K562 (cell line): ENCODE results near the gene MOK. TPM values are rescaled to one million over a fixed set of nuclear protein-coding genes. Genes with fewer than 3 reads are reported as not detected.

ENCODE experiments used
- ATAC-seq: fragments of 200-7000 bp; cut with Tn5 transposase; 3 replicates; pipeline ENCODE4 v1.9.1; 2020; ENCODE audit warnings: moderate library complexity
- BruUV-seq: library from RNA; stranded (reverse); fragments of 400-500 nt; replicated peaks from 2 replicates; lab custom pipeline; 2021; lab: Mats Ljungman, UMichigan
- CTCF ChIA-PET: fragments of 300-600 bp; formaldehyde crosslinking; extraction: SDS; loops from one replicate; lab custom pipeline; 2021; ENCODE audit warnings: low intra/inter-chr PET ratio; lab: Yijun Ruan, JAX
- POLR2A ChIA-PET: fragments of 300-600, 350-650 bp; sonication (Branson Sonifier 250); formaldehyde crosslinking; extraction: SDS; loops from one replicate; lab custom pipeline; 2021; ENCODE audit warnings: antibody characterized with exemption, inconsistent platforms; lab: Yijun Ruan, JAX
- DNase-seq, 4 experiments: peaks; one replicate each; pipeline versions ENCODE4 v3.0.0 to v3.0.0-alpha.2; 2011 to 2018; ENCODE audit warnings: low spot score in 3 of 4, mixed read lengths in 3 of 4; ENCODE audit errors: extremely low read depth in 1 of 4
- FAIRE-seq: peaks from 2 replicates; lab custom pipeline; 2011; peaks lifted over from hg19 to GRCh38; lab: Jason Lieb, UNC
- H2AFZ ChIP-seq: 2 replicates; pipeline ENCODE4 v1.6.0; 2011; ENCODE audit warnings: low read depth, low read length, control low read depth, inconsistent platforms
- H3K27ac ChIP-seq: fragments of 200-600 bp; 3 replicates; pipeline ENCODE4 v1.8.0; 2011; ENCODE audit warnings: low read depth, mild to moderate bottlenecking, control low read depth, inconsistent platforms, low read length, moderate library complexity, mixed read lengths; ENCODE audit errors: extremely low read depth
- H3K27me3 ChIP-seq, 2 experiments: fragments of 300-600 bp in 1 of 2; 2 replicates in 1 of 2; 3 replicates in 1 of 2; pipeline versions ENCODE4 v1.6.0 to v1.8.0; 2011; ENCODE audit warnings: inconsistent platforms in 2 of 2, low read length in 2 of 2, mild to moderate bottlenecking in 1 of 2, mixed read lengths in 1 of 2, moderate library complexity in 1 of 2; ENCODE audit not compliant: control insufficient read depth in 2 of 2, insufficient read depth in 2 of 2
- H3K36me3 ChIP-seq: fragments of 300-600 bp; 3 replicates; pipeline ENCODE4 v1.8.0; 2011; ENCODE audit warnings: mild to moderate bottlenecking, low read length, inconsistent platforms; ENCODE audit not compliant: control insufficient read depth, insufficient read depth
- H3K4me1 ChIP-seq, 2 experiments: fragments of 200-600 bp in 1 of 2; replicated peaks in 1 of 2; 2 replicates in 1 of 2; 3 replicates in 1 of 2; pipeline versions ENCODE4 v1.5.1 to v1.8.0; 2011; ENCODE audit warnings: inconsistent platforms in 2 of 2, low read length in 2 of 2, mild to moderate bottlenecking in 1 of 2, mixed read lengths in 1 of 2, moderate library complexity in 1 of 2; ENCODE audit not compliant: control insufficient read depth in 2 of 2, insufficient read depth in 2 of 2
- H3K4me2 ChIP-seq: 2 replicates; pipeline ENCODE4 v1.6.1; 2011; ENCODE audit warnings: low read length, control low read depth, inconsistent platforms, mixed read lengths; ENCODE audit not compliant: insufficient read depth
- H3K4me3 ChIP-seq: fragments of 200-600 bp; sonication (generic), shearing (Covaris generic); 2 replicates; pipeline ENCODE4 v1.5.1; 2016; ENCODE audit warnings: control low read depth, inconsistent platforms
- H3K79me2 ChIP-seq: fragments of 200-600 bp; 3 replicates; pipeline ENCODE4 v1.8.0; 2011; ENCODE audit warnings: low read length, inconsistent platforms; ENCODE audit not compliant: control insufficient read depth, insufficient read depth
- H3K9ac ChIP-seq, 2 experiments: 2 replicates each; pipeline versions ENCODE4 v1.6.0 to v1.6.1; 2011; ENCODE audit warnings: low read depth in 2 of 2, low read length in 2 of 2, control low read depth in 1 of 2, inconsistent platforms in 1 of 2, mild to moderate bottlenecking in 1 of 2, mixed read lengths in 1 of 2; ENCODE audit not compliant: insufficient read depth in 1 of 2
- H3K9me1 ChIP-seq: one replicate; pipeline ENCODE4 v1.6.0; 2011; ENCODE audit warnings: inconsistent platforms, mild to moderate bottlenecking, low read length, moderate library complexity; ENCODE audit not compliant: control insufficient read depth, insufficient read depth
- H3K9me3 ChIP-seq: replicated peaks from 2 replicates; pipeline ENCODE4 v1.5.1; 2011; ENCODE audit warnings: low read depth, low read length, inconsistent platforms; ENCODE audit not compliant: control insufficient read depth, insufficient read depth
- H4K20me1 ChIP-seq: replicated peaks from 2 replicates; pipeline ENCODE4 v1.6.1; 2011; ENCODE audit warnings: low read length, inconsistent platforms, mixed read lengths; ENCODE audit not compliant: control insufficient read depth, insufficient read depth
- DACH1 ChIP-seq: fragments of 450-650 bp; IDR thresholded peaks from 2 replicates; pipeline ENCODE4 v1.6.1; 2018; ENCODE audit not compliant: partially characterized antibody
- E2F8 ChIP-seq: fragments of 450-650 bp; IDR thresholded peaks from 2 replicates; pipeline ENCODE4 v1.7.1; 2018; ENCODE audit warnings: mild to moderate bottlenecking, low read depth; ENCODE audit not compliant: partially characterized antibody
- FOSL1 ChIP-seq: fragments of 200-800 bp; sonication (Bioruptor generic); conservative IDR thresholded peaks from 2 replicates; pipeline ENCODE4 v1.6.1; 2016; ENCODE audit warnings: missing genetic modification characterization, missing compliant biosample characterization
- MYC ChIP-seq, 2 experiments: fragments of 250-450 bp in 1 of 2; sonication (Bioruptor Pico) in 1 of 2; IDR thresholded peaks; 2 replicates each; pipeline versions ENCODE4 v1.5.1 to v1.6.1; 2012 to 2021; ENCODE audit warnings: low read depth in 2 of 2, borderline replicate concordance in 1 of 2, improper control_type of control experiment in 1 of 2, low read length in 1 of 2, mild to moderate bottlenecking in 1 of 2, moderate library complexity in 1 of 2
- NFIC ChIP-seq: fragments of 450-650 bp; IDR thresholded peaks from 2 replicates; pipeline ENCODE4 v1.6.1; 2017; ENCODE audit warnings: mild to moderate bottlenecking, inconsistent platforms
- SRSF3 ChIP-seq: fragments of 200-400 bp; formaldehyde crosslinking; IDR thresholded peaks from 2 replicates; pipeline ENCODE4 v1.6.1; 2016; ENCODE audit warnings: mild to moderate bottlenecking, low read length, moderate library complexity; ENCODE audit not compliant: insufficient read depth
- TFE3 ChIP-seq: fragments of 450-650 bp; formaldehyde crosslinking; IDR thresholded peaks from 2 replicates; pipeline ENCODE4 v1.4.0; 2020; ENCODE audit warnings: mild to moderate bottlenecking, mixed read lengths
- ZNF347 ChIP-seq: fragments of 450-650 bp; formaldehyde crosslinking; IDR thresholded peaks from 2 replicates; pipeline ENCODE4 v1.4.0; 2020; ENCODE audit warnings: low read depth, mild to moderate bottlenecking, moderate library complexity
- WGBS: fragments of 100-300 bp; shearing (Covaris generic); methylation state at CpG from one replicate; pipeline ENCODE4 v1.1.6; 2016; ENCODE audit warnings: low coverage, mixed read lengths; ENCODE audit not compliant: insufficient coverage; ENCODE audit errors: missing lambda C conversion rate; 5-methylcytosine and 5-hydroxymethylcytosine counted together
- in situ Hi-C: fragments of 300-500 bp; cut with MboI; formaldehyde crosslinking; loops from 4 replicates; pipeline ENCODE4 v1.15.0; 2018; ENCODE audit warnings: inconsistent platforms, mixed read lengths
- intact Hi-C: fragments of 100-400 bp; cut with micrococcal nuclease; formaldehyde crosslinking; loops from 2 replicates; pipeline ENCODE4 v1.14.2; 2022
- polyA plus RNA-seq, 8 experiments: library from polyadenylated mRNA; depleted of rRNA in 4 of 8; stranded (reverse) in 5 of 8; unstranded in 3 of 8; fragments of >200 nt; fragmentation: Nextera tagmentation in 2 of 8; fragmentation: Illumina TruSeq in 1 of 8; extraction: Ambion mirVana in 2 of 8; extraction: Trizol in 1 of 8; gene quantifications; 2 replicates each; pipeline versions ENCODE4 v1.2.1 to v1.2.3, GENCODE V29; 2011 to 2014; ENCODE audit warnings: inconsistent platforms in 1 of 8, missing spikeins in 1 of 8
- total RNA-seq, 7 experiments: library from RNA; depleted of rRNA in 6 of 7; stranded (reverse); fragments of >200 nt in 6 of 7; fragmentation: Illumina TruSeq in 2 of 7; extraction: Trizol in 2 of 7; gene quantifications; 2 replicates each; pipeline versions ENCODE4 v1.2.1 to v1.2.3, GENCODE V29; 2011 to 2021; ENCODE audit warnings: low replicate concordance in 1 of 7
- TF ChIP-seq, protein P1 (sequence below): fragments of 450-650 bp; IDR thresholded peaks from 2 replicates; pipeline ENCODE4 v1.6.1; 2016; ENCODE audit warnings: low read depth

The MOK gene
- total and polyA plus RNA-seq, 9 of the 15 experiments (the other 6 are each of a cell fraction or from before 2014, with no cell fraction given): 1.3 to 8.4 (median 5.3) TPM

DNA sequence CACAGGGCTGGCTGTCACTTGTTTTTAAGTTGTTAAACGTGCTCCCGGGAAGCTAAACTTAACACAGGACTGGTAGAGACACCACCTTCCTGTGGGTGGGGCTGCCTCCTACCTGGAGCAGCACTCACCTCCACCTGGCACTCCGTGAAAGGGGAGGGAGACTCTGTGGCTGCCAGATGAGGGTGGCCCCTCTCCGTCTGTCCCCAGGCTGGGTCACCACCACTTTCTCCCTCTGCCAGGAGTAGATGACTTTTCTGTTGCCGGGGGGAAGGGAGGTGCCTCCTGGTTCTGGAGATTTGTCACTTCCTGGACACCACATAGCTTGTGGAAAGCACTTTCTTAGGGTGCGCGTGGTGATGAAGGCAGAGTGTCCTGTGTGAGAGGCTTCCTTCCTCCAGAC is 83.9 kb downstream of the MOK start:
- Histone ChIP-seq H3K27ac (no peak overlapping the region), H3K9me3 (no peaks in the 10 kb centered on the region), H3K27me3 (no peaks in the 10 kb centered on the region), H3K9ac (0 out of 4 replicates have a peak overlapping the region, but pooled peaks of 1 of the 2 experiments have one; percentile 12), H4K20me1 (no peaks in the 10 kb centered on the region), H3K79me2 (no peaks in the 10 kb centered on the region; the same call in 2 of the 3 replicates), H2AFZ (no peak overlapping the region), H3K4me1 (peaks cover 0 to 9% of the 10 kb centered on the region in 2 experiments; a peak in 2 of 5 replicates), H3K9me1 (no peaks in the 10 kb centered on the region), H3K36me3 (0 out of 3 replicates have a peak, but pooled peaks cover 4% of the 10 kb centered on the region), H3K4me2 (no peak overlapping the region), H3K4me3 (no peak overlapping the region)
- 57% methylated on average over 4 of the region's 7 CpGs for WGBS
- FAIRE-seq (no peak), DNase-seq (no peak), ATAC-seq (no peak)
- in situ Hi-C loops (no loop called here), intact Hi-C loops (no loop called here)
- POLR2A ChIA-PET: no interaction called here
- CTCF ChIA-PET: no interaction called here
- no TSS peak for BruUV-seq
- TF ChIP-seq DACH1 (no peak), MYC (IDR thresholded peaks at IDR 0.05; ENCODE audit: low read depth, low read length) (no peak), MYC (CRISPR knock-in tag; IDR thresholded peaks at IDR 0.05; ENCODE audit: borderline replicate concordance, low read depth) (no peak), ZNF347 (CRISPR knock-in tag) (no peak), TFE3 (no peak), NFIC (no peak), SRSF3 (no peak), FOSL1 (tag) (no peak), E2F8 (no peak)
- TF ChIP-seq, protein P1, sequence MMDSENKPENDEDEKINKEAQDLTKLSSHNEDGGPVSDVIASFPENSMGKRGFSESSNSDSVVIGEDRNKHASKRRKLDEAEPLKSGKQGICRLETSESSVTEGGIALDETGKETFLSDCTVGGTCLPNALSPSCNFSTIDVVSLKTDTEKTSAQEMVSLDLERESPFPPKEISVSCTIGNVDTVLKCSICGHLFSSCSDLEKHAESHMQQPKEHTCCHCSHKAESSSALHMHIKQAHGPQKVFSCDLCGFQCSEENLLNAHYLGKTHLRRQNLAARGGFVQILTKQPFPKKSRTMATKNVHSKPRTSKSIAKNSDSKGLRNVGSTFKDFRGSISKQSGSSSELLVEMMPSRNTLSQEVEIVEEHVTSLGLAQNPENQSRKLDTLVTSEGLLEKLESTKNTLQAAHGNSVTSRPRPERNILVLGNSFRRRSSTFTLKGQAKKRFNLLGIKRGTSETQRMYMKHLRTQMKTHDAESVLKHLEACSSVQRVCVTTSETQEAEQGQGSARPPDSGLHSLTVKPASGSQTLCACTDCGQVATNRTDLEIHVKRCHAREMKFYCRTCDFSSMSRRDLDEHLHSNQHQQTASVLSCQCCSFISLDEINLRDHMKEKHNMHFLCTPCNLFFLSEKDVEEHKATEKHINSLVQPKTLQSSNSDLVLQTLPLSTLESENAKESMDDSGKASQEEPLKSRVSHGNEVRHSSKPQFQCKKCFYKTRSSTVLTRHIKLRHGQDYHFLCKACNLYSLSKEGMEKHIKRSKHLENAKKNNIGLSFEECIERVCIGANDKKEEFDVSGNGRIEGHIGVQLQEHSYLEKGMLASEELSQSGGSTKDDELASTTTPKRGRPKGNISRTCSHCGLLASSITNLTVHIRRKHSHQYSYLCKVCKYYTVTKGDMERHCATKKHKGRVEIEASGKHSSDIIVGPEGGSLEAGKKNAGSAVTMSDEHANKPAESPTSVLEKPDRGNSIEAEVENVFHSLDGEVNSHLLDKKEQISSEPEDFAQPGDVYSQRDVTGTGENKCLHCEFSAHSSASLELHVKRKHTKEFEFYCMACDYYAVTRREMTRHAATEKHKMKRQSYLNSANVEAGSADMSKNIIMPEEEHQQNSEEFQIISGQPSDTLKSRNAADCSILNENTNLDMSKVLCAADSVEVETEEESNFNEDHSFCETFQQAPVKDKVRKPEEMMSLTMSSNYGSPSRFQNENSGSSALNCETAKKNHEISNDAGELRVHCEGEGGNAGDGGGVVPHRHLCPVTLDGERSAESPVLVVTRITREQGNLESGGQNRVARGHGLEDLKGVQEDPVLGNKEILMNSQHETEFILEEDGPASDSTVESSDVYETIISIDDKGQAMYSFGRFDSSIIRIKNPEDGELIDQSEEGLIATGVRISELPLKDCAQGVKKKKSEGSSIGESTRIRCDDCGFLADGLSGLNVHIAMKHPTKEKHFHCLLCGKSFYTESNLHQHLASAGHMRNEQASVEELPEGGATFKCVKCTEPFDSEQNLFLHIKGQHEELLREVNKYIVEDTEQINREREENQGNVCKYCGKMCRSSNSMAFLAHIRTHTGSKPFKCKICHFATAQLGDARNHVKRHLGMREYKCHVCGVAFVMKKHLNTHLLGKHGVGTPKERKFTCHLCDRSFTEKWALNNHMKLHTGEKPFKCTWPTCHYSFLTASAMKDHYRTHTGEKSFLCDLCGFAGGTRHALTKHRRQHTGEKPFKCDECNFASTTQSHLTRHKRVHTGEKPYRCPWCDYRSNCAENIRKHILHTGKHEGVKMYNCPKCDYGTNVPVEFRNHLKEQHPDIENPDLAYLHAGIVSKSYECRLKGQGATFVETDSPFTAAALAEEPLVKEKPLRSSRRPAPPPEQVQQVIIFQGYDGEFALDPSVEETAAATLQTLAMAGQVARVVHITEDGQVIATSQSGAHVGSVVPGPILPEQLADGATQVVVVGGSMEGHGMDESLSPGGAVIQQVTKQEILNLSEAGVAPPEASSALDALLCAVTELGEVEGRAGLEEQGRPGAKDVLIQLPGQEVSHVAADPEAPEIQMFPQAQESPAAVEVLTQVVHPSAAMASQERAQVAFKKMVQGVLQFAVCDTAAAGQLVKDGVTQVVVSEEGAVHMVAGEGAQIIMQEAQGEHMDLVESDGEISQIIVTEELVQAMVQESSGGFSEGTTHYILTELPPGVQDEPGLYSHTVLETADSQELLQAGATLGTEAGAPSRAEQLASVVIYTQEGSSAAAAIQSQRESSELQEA: no peak
